OCI-LY3 (cell line): ENCODE measurements around the gene HM13.

ENCODE experiments used
- EZH2phosphoT487 ChIP-seq: fragments of 200-600 bp; shearing (Covaris generic); IDR thresholded peaks from 2 replicates; pipeline ENCODE4 v1.6.1; 2018; ENCODE audit warnings: antibody characterized with exemption, mixed run types, low read depth
- TF ChIP-seq, protein P1 (sequence below): fragments of 200-600, 300-600 bp; sonication (generic); IDR thresholded peaks from 2 replicates; pipeline ENCODE4 v1.5.1; 2014; ENCODE audit warnings: antibody characterized with exemption, low read length, low read depth

DNA sequence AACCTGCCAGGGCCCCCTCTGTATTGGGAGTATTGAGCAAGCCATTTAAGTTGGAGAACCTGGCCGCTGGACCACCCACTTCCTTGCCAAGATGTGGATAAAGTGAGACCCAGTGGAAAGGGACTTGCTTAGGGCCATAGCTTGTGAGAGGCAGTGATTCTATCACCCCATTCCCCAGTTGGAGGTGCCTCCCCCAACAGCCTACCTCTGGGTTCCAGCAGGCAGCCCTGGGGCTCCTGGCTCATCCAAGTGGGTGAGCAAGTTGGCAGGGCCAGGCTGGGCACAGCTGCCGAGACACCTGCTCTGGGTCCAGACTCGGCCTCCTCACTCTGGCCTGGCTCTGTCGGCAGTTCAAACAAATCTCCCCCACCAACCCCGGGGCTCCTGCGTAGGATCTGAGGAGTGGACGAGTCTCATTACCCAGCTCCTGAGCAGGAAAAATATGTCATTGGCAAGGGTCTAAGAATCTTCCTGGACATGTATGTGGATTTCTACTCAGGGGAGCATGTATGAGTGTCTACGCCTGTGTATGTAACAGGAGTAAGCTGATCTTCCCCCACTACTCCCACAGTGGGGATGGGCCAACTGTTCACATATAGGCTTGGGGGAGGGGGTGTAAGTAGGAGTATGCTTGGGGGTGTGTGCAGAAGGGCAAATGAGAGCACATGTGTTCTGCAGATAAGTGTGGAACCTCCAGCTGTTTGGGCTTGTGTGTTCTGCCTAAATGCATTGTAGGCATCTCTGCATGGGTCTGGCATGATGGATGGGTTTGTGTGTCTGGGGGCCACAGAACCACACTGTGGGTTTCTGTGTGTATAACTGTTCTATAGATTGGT, 92.8 kb downstream of the HM13 start:
- TF ChIP-seq, protein P1, sequence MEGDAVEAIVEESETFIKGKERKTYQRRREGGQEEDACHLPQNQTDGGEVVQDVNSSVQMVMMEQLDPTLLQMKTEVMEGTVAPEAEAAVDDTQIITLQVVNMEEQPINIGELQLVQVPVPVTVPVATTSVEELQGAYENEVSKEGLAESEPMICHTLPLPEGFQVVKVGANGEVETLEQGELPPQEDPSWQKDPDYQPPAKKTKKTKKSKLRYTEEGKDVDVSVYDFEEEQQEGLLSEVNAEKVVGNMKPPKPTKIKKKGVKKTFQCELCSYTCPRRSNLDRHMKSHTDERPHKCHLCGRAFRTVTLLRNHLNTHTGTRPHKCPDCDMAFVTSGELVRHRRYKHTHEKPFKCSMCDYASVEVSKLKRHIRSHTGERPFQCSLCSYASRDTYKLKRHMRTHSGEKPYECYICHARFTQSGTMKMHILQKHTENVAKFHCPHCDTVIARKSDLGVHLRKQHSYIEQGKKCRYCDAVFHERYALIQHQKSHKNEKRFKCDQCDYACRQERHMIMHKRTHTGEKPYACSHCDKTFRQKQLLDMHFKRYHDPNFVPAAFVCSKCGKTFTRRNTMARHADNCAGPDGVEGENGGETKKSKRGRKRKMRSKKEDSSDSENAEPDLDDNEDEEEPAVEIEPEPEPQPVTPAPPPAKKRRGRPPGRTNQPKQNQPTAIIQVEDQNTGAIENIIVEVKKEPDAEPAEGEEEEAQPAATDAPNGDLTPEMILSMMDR: no peak
- no peak for TF ChIP-seq EZH2phosphoT487
